ENCODE data around the gene SLC35F4. TPM values are rescaled to one million over a fixed set of nuclear protein-coding genes. Genes with fewer than 3 reads are reported as not detected.

The SLC35F4 gene
- total and polyA plus RNA-seq, 2 experiments from 2014 or later: 0.07 TPM; not detected in 1

DNA sequence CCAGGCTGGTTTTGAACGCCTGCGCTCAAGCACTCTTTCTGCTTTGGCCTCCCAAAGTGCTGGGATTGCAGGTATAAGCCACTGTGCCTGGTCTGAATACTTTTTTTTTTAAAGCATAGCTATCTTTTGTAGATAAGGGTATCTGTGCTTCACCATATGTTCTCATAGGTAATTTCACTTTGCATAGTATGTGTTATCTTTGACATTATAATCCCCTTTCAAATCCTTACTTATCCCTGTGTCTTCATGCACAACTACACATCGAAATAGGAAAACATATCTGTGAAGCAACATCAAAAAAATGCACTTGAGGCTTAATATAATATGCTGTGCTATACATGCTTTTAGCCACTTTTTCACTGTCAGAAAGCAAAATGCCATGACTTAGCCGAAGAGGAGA lies 94.1 kb downstream of the SLC35F4 start:
- H3K9me2 ChIP-seq (replicated peaks; ENCODE audit: insufficient read depth): no peaks in the 10 kb centered on the region
- H3K79me2 ChIP-seq: no peaks in the 10 kb centered on the region
- H3K4me2 ChIP-seq: no peak overlapping the region
- no peaks in the 10 kb centered on the region for H4K20me1 ChIP-seq (ENCODE audit: insufficient read depth, poor library complexity, severe bottlenecking)
- DNase-seq (ENCODE audit: low spot score): no peak
- no peaks in the 10 kb centered on the region for H3K9me3 ChIP-seq (ENCODE audit: low read depth)
- no peak overlapping the region for H3K4me3 ChIP-seq
- no peaks in the 10 kb centered on the region for H3K27me3 ChIP-seq
- TF ChIP-seq EZH2phosphoT487 (IDR thresholded peaks at IDR 0.05; ENCODE audit: low read depth, severe bottlenecking, unreplicated experiment): no peak
- no peak for TF ChIP-seq EZH2 (IDR thresholded peaks at IDR 0.05; ENCODE audit: borderline replicate concordance)
- TF ChIP-seq CTCF (IDR thresholded peaks at IDR 0.05; ENCODE audit: poor library complexity): no peak
- 42% methylated on average over 4 of the region's 4 CpGs for WGBS (ENCODE audit: low lambda C conversion rate, missing lambda C conversion rate)
- H2AFZ ChIP-seq: no peak overlapping the region
- no peak overlapping the region for H3K27ac ChIP-seq
- no peaks in the 10 kb centered on the region for H3K36me3 ChIP-seq (replicated peaks; ENCODE audit: insufficient read depth, low read depth)
- H3K4me1 ChIP-seq (ENCODE audit: insufficient read depth): no peaks in the 10 kb centered on the region

DNA sequence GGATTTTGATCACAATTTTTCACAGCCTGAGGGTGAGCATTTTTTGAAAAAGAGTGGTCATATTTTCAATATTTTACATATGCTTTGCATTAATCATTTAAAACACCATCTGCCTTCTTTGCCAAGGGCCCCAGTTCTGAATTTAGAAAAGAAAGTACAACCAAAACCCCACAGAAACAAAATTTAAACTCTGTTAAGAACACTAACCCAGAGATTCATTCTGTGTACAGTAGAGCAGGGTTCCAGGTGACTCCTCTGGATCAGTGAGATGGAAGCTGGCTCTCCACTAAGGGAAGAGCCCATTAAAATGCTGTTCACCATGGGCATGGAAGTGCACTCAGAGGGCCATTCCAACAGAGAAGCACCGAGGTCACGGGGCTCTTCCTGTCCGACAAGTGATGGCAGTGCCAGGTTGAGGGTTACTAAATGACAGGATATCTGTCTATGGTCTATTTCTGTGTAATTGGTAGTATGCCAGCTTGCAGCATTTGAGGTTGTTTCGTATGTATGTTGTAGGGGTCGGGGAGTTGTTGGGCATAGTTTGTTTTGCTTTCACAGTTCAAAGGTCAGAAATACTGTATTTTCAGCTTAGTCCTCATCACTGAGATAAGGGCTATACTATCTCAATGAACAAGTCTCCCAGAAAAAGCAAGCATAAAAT lies 95.9 kb downstream of the SLC35F4 start:
- Histone ChIP-seq H3K4me1 (ENCODE audit: insufficient read depth) (no peaks in the 10 kb centered on the region), H3K27ac (no peak overlapping the region), H3K9me2 (replicated peaks; ENCODE audit: insufficient read depth) (no peaks in the 10 kb centered on the region), H4K20me1 (ENCODE audit: insufficient read depth, poor library complexity, severe bottlenecking) (no peaks in the 10 kb centered on the region), H3K4me3 (no peak overlapping the region), H3K9me3 (ENCODE audit: low read depth) (no peaks in the 10 kb centered on the region), H3K4me2 (no peak overlapping the region), H3K79me2 (no peaks in the 10 kb centered on the region), H3K36me3 (replicated peaks; ENCODE audit: insufficient read depth, low read depth) (no peaks in the 10 kb centered on the region), H2AFZ (no peak overlapping the region), H3K27me3 (no peaks in the 10 kb centered on the region)
- no peak for TF ChIP-seq EZH2phosphoT487 (IDR thresholded peaks at IDR 0.05; ENCODE audit: low read depth, severe bottlenecking, unreplicated experiment)
- no peak for TF ChIP-seq EZH2 (IDR thresholded peaks at IDR 0.05; ENCODE audit: borderline replicate concordance)
- TF ChIP-seq CTCF (IDR thresholded peaks at IDR 0.05; ENCODE audit: poor library complexity): no peak
- DNase-seq (ENCODE audit: low spot score): no peak
- 86% methylated on average over 5 of the region's 5 CpGs for WGBS (ENCODE audit: low lambda C conversion rate, missing lambda C conversion rate)

DNA sequence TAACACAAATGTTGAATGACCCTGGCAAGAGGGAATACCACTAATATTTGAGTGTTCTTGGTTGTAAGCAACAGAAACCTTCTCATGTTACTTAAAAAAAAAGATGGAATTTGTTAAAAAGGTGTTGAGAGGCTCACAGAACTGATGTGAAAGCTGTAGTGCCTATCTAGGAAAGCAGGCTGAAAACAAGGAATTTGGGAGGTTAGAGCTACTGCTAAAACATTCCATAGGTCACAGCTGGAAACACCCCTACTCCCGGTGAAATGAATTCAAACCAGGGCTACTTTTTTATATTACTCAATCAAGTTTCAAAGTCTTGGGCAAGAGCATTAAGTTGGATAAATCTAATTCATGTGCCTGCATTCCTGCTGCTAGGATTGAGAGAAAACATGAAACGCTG lies 104.1 kb downstream of the SLC35F4 start:
- H2AFZ ChIP-seq: no peak overlapping the region
- no peak overlapping the region for H3K4me2 ChIP-seq
- DNase-seq (ENCODE audit: low spot score): no peak
- no peaks in the 10 kb centered on the region for H3K9me2 ChIP-seq (replicated peaks; ENCODE audit: insufficient read depth)
- no peaks in the 10 kb centered on the region for H3K79me2 ChIP-seq
- no peaks in the 10 kb centered on the region for H3K4me1 ChIP-seq (ENCODE audit: insufficient read depth)
- WGBS (ENCODE audit: low lambda C conversion rate, missing lambda C conversion rate): 68% methylated on average over 2 of the region's 2 CpGs
- H3K4me3 ChIP-seq: no peak overlapping the region
- H3K27ac ChIP-seq: no peak overlapping the region
- no peaks in the 10 kb centered on the region for H3K36me3 ChIP-seq (replicated peaks; ENCODE audit: insufficient read depth, low read depth)
- no peaks in the 10 kb centered on the region for H3K9me3 ChIP-seq (ENCODE audit: low read depth)
- H3K27me3 ChIP-seq: no peaks in the 10 kb centered on the region
- no peaks in the 10 kb centered on the region for H4K20me1 ChIP-seq (ENCODE audit: insufficient read depth, poor library complexity, severe bottlenecking)
- TF ChIP-seq EZH2phosphoT487 (IDR thresholded peaks at IDR 0.05; ENCODE audit: low read depth, severe bottlenecking, unreplicated experiment) (no peak), EZH2 (IDR thresholded peaks at IDR 0.05; ENCODE audit: borderline replicate concordance) (no peak), CTCF (IDR thresholded peaks at IDR 0.05; ENCODE audit: poor library complexity) (no peak)
